ENCODE results near the gene ZFP36. TPM values are rescaled to one million over a fixed set of nuclear protein-coding genes. Genes with fewer than 3 reads are reported as not detected.
"Not testable (repeated sequence)": the region's sequence is repeated elsewhere in the genome, so short reads cannot be mapped to it uniquely, and the experiment has no call there.

ZFP36 gene
- total RNA-seq, 1 donor from 2014 or later: 46.3 TPM

DNA sequence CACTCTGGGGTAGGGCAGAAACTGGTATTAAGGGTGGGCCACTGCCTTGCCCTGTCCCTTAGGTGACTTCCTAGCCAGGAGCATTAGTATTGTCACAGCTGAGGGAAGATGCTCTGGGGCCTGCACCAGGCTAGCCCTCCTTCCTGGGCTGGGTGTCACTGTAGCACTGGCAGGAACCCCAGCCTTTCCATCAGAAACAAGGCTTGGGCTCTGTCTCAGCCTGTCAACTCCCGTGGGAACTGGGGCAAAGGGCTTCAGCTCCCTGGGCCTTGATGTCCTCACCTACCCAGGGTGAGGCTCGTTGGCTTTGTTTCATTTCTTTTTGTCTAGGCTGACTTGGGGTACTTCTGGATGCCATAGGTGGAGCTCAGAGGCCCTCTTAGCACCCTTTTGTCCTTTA, 33.7 kb upstream of the ZFP36 start:
- peaks cover 35% of the 10 kb centered on the region for H3K36me3 Mint-ChIP-seq (ENCODE audit: low read depth)
- H3K4me3 Mint-ChIP-seq (ENCODE audit: unreplicated experiment): peak overlapping the region; percentile 22
- H3K27me3 Mint-ChIP-seq (ENCODE audit: low read depth): no peaks in the 10 kb centered on the region
- H3K4me1 Mint-ChIP-seq (ENCODE audit: low read depth): peaks cover 18% of the 10 kb centered on the region
- TF ChIP-seq, protein P1, sequence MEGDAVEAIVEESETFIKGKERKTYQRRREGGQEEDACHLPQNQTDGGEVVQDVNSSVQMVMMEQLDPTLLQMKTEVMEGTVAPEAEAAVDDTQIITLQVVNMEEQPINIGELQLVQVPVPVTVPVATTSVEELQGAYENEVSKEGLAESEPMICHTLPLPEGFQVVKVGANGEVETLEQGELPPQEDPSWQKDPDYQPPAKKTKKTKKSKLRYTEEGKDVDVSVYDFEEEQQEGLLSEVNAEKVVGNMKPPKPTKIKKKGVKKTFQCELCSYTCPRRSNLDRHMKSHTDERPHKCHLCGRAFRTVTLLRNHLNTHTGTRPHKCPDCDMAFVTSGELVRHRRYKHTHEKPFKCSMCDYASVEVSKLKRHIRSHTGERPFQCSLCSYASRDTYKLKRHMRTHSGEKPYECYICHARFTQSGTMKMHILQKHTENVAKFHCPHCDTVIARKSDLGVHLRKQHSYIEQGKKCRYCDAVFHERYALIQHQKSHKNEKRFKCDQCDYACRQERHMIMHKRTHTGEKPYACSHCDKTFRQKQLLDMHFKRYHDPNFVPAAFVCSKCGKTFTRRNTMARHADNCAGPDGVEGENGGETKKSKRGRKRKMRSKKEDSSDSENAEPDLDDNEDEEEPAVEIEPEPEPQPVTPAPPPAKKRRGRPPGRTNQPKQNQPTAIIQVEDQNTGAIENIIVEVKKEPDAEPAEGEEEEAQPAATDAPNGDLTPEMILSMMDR (IDR thresholded peaks at IDR 0.05): no peak
- no peaks in the 10 kb centered on the region for H3K9me3 Mint-ChIP-seq (ENCODE audit: low read depth)
- peak overlapping the region; percentile 94 for H3K27ac Mint-ChIP-seq (ENCODE audit: unreplicated experiment)
- DNase-seq (ENCODE audit: low spot score): no peak

DNA sequence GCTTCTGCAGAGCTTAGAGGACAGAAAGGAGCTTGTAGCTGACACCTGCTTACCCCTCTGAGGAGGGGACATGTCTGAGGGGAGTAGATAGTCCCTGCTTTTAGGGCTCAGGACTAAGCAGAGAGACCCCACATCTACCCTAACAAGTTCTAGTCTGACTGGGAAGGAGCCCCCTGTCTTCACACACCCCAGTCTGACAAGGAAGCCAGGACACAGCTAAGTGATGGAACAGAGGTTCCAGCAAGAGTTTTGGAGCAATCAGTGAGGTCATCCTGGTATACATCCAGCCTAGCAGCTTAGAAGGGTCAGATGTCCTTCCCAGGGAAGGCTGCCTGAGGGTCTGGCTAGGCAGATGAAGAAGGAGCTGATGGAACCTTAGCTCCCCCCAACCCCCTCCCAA, 30.7 kb upstream of the ZFP36 start:
- H3K36me3 Mint-ChIP-seq (ENCODE audit: low read depth): peaks cover 43% of the 10 kb centered on the region
- TF ChIP-seq, protein P1 (IDR thresholded peaks at IDR 0.05): no peak
- H3K4me1 Mint-ChIP-seq (ENCODE audit: low read depth): peaks cover 18% of the 10 kb centered on the region
- H3K27me3 Mint-ChIP-seq (ENCODE audit: low read depth): no peaks in the 10 kb centered on the region
- no peak for DNase-seq (ENCODE audit: low spot score)
- no peak overlapping the region for H3K4me3 Mint-ChIP-seq (ENCODE audit: unreplicated experiment)
- no peak overlapping the region for H3K27ac Mint-ChIP-seq (ENCODE audit: unreplicated experiment)
- H3K9me3 Mint-ChIP-seq (ENCODE audit: low read depth): no peaks in the 10 kb centered on the region

DNA sequence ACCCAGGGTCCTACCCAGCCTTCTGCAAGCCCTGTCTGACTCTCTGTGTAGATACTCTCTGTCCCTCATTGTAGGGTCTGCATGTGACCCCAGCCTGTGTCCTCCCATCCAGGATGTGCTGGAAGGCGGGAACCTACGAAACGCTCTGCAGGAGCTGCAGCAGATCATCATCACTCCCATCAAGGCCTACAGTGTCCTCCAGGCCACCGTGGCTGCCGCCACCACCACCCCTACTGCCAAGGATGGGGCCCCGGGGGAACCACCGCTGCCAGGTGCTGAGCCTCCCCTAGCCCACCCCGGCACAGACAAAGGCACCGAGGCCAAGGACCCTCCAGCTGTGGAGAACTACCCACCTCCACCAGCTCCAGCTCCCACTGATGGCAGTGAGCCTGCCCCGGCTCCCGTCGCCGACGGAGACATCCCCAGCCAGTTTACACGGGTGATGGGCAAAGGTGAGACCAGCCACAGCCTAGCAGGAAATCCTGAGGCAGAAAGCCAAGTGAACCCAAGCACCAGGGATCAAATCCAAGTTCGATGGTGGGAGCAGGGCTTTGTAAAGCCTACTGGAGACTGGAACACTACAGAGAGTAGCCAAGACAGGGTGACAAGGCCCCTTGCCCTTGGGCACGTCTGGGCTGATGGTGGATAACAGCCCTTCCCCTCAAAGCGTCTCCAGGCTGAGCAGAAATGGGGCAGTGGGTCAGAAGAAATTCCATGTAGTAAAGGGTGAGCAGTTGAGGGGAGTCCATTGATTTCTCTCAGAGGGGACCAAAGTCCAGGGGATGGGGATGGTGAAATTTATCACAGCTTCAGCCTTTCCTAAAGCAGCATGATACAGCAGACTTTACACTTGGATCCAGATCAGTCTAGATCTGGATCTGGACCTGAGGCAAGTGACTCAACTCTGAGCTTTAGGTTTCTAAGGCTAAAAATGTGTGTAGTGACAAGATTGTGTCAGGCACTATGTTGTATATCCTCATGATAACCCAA, 29.0 kb upstream of the ZFP36 start:
- H3K9me3 Mint-ChIP-seq (ENCODE audit: low read depth): no peaks in the 10 kb centered on the region
- H3K4me1 Mint-ChIP-seq (ENCODE audit: low read depth): peaks cover 8% of the 10 kb centered on the region
- H3K4me3 Mint-ChIP-seq (ENCODE audit: unreplicated experiment): no peak overlapping the region
- peaks cover 50% of the 10 kb centered on the region for H3K36me3 Mint-ChIP-seq (ENCODE audit: low read depth)
- TF ChIP-seq, protein P1 (IDR thresholded peaks at IDR 0.05): no peak
- no peak overlapping the region for H3K27ac Mint-ChIP-seq (ENCODE audit: unreplicated experiment)
- DNase-seq (ENCODE audit: low spot score): no peak
- H3K27me3 Mint-ChIP-seq (ENCODE audit: low read depth): no peaks in the 10 kb centered on the region

DNA sequence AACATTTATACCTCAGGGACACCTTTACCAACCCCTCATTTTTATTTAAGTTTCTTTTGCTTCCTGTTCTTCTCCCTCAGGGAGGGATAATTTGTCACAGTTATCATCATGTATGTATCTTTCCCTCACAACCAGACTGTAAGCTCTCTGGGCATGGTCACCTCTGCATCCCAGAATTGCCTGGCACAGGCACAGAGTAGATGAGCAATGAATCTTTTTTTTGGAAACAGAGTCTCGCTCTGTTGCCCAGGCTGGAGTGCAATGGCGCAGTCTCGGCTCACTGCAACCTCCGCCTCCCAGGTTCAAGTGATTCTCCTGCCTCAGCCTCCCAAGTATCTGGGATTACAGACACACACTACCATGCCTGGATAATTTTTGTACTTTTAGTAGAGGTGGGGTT, 27.3 kb upstream of the ZFP36 start:
- not testable (repeated sequence) for H3K4me3 Mint-ChIP-seq (ENCODE audit: unreplicated experiment); H3K4me1 Mint-ChIP-seq (ENCODE audit: low read depth); DNase-seq (ENCODE audit: low spot score); H3K9me3 Mint-ChIP-seq (ENCODE audit: low read depth); H3K27me3 Mint-ChIP-seq (ENCODE audit: low read depth)
- peaks cover 54% of the 10 kb centered on the region for H3K36me3 Mint-ChIP-seq (ENCODE audit: low read depth)
- H3K27ac Mint-ChIP-seq (ENCODE audit: unreplicated experiment): peak overlapping the region; percentile 32

DNA sequence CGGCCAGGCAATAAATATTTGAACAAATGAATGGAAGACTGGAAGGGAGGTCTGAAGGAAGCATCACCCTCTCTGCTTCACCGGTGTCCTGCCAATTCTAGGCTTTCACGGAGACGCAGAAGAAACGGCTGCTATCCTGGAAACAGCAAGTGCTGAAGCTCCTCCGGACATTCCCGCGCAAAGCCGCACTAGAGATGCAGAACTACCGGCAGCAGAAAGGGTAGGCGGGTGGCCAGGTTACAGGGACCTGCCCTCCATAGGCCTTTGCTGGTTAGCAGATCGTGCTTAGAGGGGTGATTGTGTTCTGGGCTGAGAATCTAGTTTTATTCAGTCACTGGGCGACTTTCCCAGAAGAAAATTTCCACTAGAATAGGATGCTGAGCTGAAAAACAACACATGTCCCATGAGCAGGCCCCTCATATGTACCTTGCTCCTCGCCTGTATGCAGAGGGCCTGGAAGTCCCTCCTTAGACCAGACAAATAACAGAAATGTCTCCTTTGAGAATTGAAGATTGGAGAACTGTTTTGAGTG, 26.7 kb upstream of the ZFP36 start:
- Mint-ChIP-seq H3K9me3 (ENCODE audit: low read depth) (no peaks in the 10 kb centered on the region), H3K4me1 (ENCODE audit: low read depth) (no peaks in the 10 kb centered on the region), H3K36me3 (ENCODE audit: low read depth) (peaks cover 51% of the 10 kb centered on the region), H3K4me3 (ENCODE audit: unreplicated experiment) (no peak overlapping the region), H3K27ac (ENCODE audit: unreplicated experiment) (no peak overlapping the region), H3K27me3 (ENCODE audit: low read depth) (no peaks in the 10 kb centered on the region)
- TF ChIP-seq, protein P1 (IDR thresholded peaks at IDR 0.05): no peak
- no peak for DNase-seq (ENCODE audit: low spot score)
